A549 treated with dexamethasone at 1 μM for 4 hours (cell line): ENCODE data around the gene PCDH17. TPM values are rescaled to one million over a fixed set of nuclear protein-coding genes. Genes with fewer than 3 reads are reported as not detected.

ENCODE experiments used
- total RNA-seq: library from RNA; stranded (reverse); fragments of 200-300 nt; extraction: Qiagen RNA extraction; gene quantifications from 5 replicates; pipeline ENCODE4 v1.2.3, GENCODE V29; 2022

Gene PCDH17, protein sequence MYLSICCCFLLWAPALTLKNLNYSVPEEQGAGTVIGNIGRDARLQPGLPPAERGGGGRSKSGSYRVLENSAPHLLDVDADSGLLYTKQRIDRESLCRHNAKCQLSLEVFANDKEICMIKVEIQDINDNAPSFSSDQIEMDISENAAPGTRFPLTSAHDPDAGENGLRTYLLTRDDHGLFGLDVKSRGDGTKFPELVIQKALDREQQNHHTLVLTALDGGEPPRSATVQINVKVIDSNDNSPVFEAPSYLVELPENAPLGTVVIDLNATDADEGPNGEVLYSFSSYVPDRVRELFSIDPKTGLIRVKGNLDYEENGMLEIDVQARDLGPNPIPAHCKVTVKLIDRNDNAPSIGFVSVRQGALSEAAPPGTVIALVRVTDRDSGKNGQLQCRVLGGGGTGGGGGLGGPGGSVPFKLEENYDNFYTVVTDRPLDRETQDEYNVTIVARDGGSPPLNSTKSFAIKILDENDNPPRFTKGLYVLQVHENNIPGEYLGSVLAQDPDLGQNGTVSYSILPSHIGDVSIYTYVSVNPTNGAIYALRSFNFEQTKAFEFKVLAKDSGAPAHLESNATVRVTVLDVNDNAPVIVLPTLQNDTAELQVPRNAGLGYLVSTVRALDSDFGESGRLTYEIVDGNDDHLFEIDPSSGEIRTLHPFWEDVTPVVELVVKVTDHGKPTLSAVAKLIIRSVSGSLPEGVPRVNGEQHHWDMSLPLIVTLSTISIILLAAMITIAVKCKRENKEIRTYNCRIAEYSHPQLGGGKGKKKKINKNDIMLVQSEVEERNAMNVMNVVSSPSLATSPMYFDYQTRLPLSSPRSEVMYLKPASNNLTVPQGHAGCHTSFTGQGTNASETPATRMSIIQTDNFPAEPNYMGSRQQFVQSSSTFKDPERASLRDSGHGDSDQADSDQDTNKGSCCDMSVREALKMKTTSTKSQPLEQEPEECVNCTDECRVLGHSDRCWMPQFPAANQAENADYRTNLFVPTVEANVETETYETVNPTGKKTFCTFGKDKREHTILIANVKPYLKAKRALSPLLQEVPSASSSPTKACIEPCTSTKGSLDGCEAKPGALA (N-terminal part only)
- 0.01 to 0.02 TPM (median 0.01 TPM) in 4 of 5 replicates, not detected in the other for total RNA-seq

GRCh38 chr13:57631596-57632275 is at the start of gene PCDH17:
Gene PCDH17, plus strand, starts transcription at chr13:57631744. Its CDS starts 803 bp downstream, at chr13:57632547.

